SIG-M5 treated with dmso at 0.1 percent for 504 hours (cell line): ENCODE measurements around the gene PIEZO2.
"Not testable (repeated sequence)": the region's sequence is repeated elsewhere in the genome, so short reads cannot be mapped to it uniquely, and the experiment has no call there.

Experiments
- DNase-seq: peaks from one replicate; lab custom pipeline; 2025; ENCODE audit not compliant: unreplicated experiment; lab: John Stamatoyannopoulos, UW

Gene PIEZO2

DNA sequence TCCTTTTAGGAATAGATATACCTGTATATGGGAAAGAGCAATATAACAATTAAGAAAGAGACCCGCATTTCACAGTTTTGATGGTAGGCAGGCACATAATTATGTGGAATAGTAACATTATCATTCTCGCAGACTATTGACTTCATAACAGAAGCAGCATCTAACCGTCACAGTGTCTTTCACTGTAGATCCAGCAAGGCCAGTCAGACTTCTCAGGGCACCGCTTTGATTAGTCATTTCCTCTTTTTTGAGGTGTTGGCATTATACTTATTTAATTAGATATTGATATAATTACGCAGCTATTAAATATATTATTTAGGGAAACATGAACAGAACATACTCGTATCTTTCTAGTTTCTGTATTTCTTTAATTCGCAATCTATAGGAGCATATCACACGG lies 447.2 kb downstream of the PIEZO2 start:
- DNase-seq, result no peak

DNA sequence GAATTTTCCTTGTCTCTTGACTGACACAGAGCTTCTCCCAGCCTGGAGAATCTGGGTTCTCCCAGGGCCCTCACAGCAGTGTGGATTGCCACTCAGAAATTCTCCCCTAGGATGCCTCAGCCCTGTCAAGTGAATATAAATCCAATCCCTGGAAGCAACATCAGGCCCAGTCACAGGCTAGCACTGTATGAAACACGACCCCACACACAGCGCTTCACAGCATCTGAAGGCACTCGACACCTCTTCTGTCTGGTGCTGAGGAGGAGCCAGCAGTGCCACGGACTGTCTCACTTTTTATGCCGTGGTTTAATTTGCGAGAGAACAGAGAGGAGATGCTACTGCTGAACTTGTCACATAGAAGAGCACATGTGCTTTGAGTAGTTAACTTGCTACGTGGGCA lies 459.0 kb downstream of the PIEZO2 start:
- no peak for DNase-seq

DNA sequence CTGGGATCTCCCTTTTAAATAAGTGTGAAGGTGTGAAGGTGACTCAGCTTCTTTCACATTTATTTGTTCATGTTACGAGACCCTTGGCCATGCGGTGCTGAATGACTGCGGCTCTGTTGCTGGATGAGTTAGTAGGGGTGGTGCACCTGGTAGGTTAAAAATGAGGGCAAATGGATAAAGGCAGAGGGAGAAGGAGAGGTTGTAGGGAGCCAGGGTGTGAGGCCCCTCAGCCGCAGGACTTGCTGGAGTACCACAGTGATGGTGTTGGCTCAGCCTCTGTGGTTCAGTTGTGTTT lies 459.4 kb downstream of the PIEZO2 start:
- DNase-seq, result no peak

DNA sequence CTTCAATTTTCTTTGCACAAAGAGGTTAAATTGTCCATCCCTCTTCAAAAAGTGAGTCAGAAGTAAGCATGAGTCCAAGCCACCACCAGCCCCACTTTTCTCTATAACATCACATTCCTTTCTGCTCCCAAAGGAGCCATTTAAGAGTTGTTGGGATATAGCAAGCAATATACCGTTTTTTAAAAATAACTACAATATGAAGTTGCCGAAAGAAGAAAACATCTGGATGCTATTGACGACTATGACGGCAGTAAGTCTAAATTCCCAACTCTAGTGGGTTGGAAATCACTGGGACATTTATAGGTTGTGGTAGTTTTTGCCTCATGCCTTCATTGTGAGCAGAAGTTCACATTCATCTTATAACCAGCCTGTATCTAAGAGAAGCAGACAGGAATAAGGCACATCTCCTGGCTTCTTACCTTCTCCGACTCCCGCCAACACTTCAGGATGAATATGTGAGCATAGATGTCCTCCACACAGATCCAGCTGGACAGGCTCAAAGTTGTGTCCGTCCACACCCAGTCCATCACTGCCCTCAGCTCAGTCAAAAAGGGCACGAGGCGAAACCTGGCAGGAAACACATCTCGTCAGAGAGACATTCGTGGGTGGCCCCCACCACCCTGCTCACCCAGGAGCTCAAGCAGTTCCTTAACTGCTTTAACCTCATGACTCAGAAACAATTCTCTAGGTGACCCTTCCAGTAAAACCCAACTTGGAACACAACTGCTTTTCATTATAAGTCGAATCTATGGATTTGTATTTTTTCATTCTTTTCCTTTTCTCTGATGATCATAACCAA lies 459.9 kb downstream of the PIEZO2 start:
- no peak for DNase-seq

DNA sequence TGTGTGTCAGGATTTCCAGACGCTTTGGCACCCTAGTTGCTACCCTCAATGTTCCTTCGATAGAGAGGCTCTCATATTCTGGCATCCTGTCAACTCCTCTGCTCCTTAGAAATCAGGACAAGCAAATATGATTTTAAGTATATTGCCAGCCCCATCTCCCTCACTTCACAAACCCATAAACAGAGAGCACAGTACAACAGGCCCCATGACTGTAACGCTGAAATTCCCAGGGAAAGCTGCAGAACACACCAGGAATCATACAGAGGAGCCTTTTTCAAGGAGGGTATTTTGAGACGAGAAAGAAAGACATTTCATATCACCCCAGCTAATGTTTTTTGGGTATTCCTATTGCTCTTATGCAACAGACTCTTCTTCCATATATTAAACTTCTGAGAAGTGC lies 460.6 kb downstream of the PIEZO2 start:
- DNase-seq, result no peak

DNA sequence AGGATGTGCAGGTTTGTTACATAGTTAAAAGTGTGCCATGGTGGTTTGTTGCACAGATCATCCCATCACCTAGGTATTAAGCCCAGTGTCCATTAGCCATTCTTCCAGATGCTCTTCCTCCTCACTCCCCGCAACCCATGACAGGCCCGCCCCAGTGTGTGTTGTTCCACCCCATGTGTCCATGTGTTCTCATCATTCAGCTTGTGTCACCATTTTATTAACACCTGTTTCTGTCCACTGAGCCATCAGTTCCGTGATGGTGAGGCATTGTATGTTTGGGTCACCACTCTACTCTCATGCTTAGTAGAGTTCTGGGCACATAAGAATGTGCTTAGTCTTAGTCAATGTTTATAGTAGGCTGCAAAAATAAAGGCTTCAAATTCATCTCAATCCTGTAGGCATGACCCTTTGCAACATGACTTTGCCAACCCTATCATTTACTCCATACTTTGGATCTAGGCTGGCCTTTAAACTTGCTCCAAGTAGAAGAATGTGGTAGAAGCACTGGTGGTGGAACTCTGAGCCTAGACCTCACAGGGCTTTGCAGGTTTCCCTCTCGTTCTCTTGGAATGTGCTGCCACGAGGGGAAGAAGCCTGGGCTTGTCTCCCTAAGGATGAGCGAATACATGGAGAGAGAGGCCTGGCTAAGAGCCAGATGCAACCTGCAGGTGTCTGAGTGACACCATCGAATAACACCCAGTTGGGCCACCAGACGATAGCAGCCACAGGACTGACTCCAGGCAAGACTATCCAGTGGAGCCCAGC lies 462.0 kb downstream of the PIEZO2 start:
- no peak for DNase-seq

DNA sequence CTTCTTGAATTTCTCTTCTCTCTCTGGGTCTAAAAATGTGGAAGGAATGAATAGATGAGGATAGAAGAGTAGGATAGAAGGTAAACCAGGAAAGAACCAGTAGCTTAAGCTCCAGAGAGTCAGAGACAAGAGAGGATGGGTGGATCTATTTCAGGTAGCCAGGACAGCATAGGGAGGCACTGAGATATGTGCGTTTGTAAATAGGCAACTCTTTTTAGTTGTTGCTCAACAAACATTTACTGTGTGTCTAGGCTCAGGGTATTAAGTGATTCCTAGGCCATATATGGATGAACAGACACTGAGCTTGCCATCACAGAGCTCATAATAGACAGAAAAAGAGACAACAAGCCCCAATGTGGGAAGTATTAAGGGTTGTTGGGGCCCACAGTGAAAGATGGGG lies 463.1 kb downstream of the PIEZO2 start:
- no peak for DNase-seq

DNA sequence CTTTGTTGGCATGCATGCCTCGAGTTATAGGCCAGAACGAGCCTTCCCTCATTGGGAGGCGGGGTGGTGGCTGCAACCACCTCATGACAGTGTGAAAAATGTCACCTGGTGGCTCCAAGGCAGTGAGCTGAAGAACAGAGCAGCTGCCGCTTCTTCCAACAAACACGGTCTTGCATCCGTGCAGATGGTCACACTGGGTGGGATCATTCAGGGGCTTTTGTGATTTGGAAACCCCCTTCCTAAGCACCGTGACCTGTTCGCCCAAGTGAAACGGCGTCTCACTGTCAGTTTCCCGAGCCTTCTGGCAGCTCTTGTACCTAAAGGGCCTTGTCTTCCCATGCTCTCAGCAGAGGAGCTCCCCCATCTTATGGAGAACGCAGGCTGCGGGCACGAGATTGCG lies 463.9 kb downstream of the PIEZO2 start:
- DNase-seq, result no peak

DNA sequence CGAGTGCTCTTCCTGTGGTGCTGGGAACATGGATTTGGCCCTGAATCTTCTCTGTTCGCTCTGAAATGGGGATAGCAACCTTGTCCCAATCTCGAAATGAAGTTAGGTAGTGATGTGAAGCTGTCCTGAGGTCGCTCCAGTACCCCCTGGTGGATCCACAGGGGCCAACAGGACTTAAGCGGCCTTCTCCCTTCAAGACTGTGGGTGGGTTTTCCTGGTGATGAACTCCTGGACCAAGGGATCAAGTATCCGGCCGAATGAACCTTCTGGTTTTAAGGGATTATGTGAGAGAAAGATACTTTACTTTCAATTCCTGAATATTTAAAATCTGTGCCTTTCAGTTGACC lies 467.0 kb downstream of the PIEZO2 start:
- no peak for DNase-seq

DNA sequence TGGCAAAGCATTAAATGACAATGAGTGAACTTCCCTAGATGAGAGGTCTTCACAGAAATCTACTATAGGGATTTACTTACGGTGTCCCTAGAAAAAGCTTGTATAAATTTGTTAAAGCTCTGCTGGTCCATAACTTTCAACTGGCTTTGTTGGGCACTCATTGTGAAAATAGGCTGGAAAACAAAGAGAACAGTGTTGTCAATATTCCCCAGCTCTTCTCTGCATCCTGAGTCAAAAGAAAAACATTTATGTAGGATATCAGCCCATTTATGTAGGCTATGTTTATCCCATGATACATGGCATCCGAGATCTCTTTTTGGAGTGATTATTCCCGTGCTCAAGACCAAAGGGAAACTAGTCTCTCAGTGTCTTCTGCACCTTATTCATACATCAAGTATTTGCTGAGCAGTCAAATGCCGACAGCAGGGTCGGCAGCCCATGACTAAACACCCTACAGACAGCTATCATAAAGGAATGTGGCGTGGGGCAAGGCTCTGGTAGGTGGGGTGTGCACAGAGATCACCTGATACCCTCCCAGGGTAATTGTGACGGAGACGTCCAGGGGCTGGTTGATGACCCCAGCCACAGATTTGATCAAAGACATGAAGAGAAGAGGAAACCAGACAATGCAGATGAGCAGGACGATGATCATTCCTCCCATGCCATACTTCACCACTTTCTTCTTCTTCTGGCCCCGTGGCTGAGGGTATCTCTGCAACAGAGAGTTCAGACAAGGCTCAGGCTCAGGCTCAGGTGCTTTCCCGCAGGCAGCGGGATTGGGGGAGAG lies 467.6 kb downstream of the PIEZO2 start:
- no peak for DNase-seq

DNA sequence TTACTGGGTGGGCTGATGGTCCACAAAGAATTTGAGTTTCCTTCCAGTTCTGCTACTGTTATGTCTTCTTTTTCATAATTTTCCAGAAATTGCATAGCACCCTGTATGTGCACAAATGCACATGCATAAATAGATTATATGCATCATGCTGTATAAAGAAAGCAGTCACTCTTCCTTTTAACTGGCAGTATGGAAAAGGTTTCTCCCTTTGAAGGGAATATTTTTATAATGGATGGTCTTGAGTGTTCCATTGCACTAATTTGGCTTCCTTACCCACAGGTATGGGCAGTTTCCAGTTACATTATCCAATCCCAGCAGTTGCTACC lies 469.1 kb downstream of the PIEZO2 start:
- no peak for DNase-seq

DNA sequence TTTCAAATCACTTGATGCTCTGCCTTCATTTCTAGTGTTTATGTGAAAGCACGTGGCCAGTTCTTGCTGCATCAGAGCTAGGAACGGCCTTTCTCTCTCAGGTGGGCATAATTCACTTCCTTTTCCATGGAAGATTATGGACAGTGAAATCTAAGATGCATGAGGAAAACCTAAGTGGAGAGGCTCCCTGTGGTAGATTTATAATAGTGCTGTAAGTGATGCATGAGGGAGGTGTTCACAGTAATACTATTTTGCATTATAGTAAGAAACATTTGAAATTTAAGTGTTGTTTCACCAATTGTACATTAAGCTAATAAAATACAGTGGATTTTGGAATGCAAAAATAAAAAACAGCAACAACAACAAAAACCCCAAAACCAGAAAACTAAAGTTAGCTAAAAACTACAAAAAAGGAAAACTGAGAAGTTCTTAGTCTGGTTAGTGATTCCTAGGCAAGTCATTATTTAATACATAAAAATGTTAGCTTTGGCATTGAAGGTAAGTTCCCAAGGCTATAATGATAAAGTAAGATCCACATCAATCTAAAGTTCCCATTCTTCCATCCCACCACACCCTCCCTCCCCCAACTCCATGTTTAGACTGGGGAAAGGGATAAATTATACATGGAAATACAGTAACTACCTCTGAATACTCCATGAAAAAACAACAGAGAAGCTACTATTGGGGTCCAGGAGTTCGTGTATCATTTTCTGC lies 469.7 kb downstream of the PIEZO2 start:
- no peak for DNase-seq

DNA sequence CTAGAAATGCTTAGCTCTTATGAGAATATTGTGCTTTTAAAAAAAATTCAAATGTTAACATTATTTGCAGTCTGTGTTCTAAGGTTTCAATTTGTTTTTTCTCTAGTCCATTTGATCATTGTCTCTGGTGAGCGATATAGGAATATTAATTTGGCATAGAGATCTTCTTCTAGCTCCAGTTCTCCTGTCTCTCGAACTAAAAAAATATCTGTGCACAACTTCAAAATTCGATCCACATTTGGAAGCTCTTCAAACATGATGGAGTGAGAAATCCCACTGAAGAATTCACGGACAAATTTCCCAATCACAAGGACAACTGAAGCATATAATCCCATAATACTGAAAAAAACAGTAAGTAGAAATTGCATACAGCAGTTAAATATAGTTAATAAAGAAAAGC lies 477.9 kb downstream of the PIEZO2 start:
- no peak for DNase-seq

DNA sequence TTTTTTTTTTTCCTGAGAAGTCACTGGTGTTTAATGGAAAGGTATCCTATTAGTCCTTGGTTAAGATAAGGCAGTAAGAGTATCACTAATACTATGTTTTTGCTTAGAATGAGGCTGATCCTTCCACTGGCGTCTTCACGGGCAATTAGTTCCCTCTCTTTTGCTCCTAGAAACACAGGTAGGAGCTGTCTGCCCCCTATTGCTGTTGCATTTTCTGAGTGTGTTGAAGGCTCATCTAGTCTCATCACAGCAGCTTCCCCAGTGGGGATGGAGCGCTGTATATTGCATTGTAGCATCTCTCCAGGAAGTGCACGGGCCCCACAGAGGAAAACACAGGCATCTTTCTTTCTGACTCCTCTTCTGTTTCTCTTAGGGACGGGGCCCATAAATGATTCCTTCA lies 478.5 kb downstream of the PIEZO2 start:
- DNase-seq, result no peak

DNA sequence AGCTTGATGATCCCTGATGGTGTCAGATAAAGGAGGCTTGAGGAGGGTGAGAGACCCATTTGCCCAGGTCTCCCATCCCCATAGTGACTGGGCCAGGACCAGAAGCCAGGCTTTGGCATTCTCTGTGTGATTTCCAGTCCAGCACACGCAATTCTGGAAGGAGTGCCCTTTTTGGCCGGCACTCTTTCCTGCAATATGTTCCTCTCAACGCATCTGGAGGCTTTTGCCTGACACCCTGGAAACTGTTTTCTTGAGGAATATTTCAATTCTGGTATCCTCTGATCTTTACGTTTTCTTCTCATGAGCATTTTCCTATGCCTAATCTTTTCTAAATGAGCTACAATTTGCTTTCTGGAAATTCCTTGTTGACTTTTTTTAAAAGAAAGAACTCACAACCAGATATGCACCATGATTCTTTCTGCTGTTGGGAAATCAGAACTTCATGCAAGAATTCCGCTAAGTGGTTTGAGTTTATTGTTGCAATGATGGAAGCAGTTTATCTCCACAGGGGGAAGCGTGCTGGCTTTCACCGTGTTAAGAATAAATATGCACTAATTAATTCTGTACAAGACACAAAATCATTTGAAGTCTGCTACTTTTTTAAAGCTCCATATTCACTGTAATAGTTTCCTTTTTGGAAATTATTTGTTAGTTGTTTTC lies 479.8 kb downstream of the PIEZO2 start:
- DNase-seq, result no peak

DNA sequence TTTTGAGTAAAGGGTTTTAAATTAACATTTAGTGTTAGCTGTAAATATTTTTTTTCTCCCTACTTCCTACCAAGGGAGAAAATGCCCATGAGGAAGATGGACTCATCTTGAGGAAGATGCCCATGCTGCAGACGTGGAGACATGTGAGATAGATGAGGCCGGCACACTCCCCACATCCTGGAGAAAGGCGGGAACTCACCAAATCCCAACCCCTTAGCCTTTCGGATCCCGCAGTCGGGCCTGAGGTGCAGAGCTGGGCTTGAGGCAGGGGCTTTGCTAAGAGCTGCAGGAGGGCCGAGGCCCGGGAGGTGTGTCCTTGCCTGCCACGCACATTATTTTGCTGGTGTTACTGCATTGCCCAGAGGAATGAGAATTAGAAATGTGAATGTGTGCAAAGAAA lies 485.6 kb downstream of the PIEZO2 start:
- DNase-seq, result no peak

DNA sequence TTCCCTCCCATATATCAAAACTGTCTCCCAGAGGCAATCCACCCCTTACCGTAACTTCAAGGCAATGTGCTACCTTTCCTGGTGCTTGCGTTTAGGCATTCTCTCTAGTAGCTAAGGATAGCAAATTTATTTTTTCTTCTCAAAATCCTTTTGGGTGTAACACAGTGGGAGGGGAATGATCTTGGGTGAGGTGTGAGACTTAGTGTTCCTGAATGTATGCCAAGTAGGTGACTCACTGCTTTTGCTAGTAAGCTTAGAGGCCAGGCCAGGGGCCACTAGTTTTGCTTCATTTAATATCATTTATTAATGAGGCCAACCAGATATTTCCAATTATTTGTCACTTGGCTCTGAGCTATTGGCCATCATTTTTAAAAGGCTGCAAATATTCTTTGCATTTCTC lies 488.1 kb downstream of the PIEZO2 start:
- no peak for DNase-seq

DNA sequence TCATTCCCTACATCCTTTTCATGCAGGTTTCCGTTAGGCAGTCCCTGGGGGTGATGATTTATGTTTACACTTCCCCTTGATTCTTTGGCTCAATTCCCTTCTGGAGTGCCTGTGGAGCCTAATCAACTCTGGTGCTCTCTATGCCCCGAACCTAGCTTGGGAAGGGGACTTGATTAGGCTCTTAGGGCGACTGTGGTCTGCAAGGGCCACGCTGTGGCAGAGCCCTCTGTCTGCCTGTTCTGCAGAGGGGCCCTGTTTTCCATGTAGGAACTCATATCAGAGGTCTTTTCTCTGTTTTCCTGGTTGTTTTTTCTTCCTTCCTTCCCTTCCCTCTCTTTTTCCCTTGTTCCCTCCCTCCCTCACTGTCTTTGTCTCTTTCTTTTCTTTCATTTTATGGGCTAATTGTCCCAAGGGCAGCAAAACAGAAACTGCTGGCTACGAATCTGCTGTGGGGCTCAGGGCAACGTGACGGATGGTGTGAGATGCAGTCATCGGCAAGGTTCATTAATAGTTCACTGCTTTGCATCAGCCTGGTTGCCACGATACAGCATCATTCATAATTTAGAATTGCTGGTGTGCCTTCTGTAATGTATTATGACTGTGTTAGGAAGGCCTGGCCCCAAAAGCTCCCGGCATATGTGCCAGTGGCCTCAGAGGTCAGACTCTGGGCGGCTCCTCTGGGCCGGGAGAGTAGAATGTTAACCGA lies 489.0 kb downstream of the PIEZO2 start:
- DNase-seq, result no peak

DNA sequence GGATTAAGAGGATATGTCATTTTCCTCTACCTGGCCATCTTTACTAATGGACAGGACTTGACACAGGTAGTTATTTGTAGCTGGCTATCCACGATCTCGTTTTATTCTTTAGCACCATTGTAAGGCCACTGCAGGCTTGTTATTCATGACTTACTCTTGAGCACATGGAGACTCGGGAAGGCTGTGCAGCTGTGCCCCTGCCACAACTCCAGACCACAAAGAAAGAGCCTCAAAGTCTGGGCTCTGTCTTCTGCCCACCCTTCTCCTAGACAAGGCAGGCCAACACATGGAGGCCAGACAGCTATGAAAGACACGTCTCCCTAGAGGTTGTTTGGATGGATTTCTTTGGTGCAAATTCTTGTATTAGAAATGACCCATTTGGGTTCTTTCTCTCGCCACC lies 489.8 kb downstream of the PIEZO2 start:
- DNase-seq, result no peak

DNA sequence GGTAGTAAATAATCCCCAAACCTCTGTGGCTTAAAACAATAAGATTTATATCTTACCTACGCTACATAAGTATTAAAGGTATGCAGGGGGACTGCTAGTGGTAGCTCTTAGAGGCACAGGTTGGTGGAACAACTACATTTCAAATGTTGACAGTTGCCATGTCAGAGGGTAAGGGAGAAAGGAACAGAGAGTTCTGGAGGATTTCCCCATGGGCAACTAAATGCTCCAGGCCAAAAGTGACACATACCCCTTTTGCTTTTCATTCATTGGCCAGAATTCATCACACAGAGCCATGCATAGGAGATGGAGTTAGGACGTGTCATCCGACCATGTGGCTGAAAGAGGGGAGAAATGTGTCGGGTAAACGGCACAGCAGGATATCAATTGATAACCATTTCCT lies 490.4 kb downstream of the PIEZO2 start:
- DNase-seq, result no peak

DNA sequence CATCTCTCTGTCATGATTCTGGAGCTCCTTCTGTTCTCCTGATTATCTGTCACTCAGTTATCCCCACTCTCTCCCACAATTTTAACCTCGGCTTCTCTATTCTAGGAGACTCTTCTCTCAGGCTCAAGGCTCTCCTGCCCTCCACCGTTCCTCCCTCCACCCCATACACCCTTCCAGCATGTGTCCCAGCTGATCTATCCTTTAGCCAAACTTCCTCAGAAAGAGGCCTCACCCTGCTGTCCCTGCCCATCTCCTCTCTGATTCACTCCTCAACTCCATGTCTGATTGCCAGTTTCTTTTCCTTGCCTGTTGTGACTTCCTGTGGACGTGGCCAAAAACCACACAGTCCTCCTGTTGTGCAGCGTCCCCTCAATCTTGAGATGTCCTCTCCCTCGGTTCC lies 505.4 kb downstream of the PIEZO2 start:
- not testable (repeated sequence) for DNase-seq
